AG09319 (cell line): Measurements from ENCODE around the gene BIRC6.
"Not testable (repeated sequence)": the region's sequence is repeated elsewhere in the genome, so short reads cannot be mapped to it uniquely, and the experiment has no call there.

Experiments used
- DNase-seq: peaks from one replicate; pipeline ENCODE4 v3.0.0-alpha.2; 2010; ENCODE audit warnings: low read depth; ENCODE audit errors: extremely low read depth
- CTCF ChIP-seq: IDR thresholded peaks from 2 replicates; pipeline ENCODE4 v1.5.1; 2011; ENCODE audit warnings: low read depth, mild to moderate bottlenecking, inconsistent platforms, low read length, moderate library complexity

The BIRC6 gene

GRCh38 chr2:32369222-32369621 lies 12.4 kb downstream of the BIRC6 start:
- DNase-seq, result no peak
- no peak for TF ChIP-seq CTCF

DNA sequence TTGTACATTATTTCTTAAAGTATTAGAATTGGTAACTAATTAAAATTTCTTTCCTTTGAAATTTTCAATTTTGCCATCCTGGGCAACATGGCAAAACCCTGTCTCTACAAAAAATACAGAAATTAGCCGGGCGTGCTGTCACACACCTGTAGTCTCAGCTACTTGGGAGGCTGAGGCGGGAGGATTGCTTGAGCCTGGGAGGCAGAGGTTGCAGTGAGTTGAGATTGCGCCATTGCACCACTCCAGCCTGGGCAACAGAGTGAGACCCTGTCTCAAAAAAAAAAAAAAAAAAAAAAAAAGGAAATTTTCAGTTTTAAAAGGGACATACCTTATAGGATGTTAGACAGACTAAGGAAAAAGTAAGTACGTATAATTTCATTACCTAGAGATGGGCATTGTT lies 14.1 kb downstream of the BIRC6 start:
- DNase-seq, result not testable (repeated sequence)

DNA sequence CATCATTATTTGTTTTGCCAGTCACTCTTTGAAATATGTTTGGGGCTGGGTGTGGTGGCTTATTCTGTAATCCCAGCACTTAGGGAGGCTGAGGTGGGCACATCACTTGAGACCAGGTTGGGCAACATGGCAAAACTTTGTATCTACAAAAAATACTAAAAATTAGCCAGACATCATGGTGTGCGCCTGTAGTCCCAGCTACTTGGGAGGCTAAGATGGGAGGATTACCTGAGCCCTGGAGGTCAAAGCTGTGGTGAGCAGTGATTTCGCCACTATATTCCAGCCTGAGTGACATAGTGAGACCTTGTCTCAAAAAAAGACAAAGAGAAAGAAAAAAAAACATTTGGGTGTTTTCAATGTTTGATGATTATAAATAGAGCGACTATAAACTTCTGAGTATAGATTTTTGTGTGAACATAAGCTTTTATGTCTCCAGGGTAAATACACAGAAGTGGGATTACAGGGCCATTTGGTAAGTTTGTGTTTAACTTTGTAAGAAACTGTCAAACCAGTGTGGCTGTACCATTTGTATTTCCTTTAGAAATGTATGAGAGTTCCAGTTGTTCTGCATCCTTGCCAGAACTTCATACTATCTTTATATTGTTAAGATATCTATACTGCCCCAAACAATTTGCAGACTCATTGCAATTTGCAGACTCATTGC lies 15.8 kb downstream of the BIRC6 start:
- TF ChIP-seq CTCF, result no peak
- no peak for DNase-seq

DNA sequence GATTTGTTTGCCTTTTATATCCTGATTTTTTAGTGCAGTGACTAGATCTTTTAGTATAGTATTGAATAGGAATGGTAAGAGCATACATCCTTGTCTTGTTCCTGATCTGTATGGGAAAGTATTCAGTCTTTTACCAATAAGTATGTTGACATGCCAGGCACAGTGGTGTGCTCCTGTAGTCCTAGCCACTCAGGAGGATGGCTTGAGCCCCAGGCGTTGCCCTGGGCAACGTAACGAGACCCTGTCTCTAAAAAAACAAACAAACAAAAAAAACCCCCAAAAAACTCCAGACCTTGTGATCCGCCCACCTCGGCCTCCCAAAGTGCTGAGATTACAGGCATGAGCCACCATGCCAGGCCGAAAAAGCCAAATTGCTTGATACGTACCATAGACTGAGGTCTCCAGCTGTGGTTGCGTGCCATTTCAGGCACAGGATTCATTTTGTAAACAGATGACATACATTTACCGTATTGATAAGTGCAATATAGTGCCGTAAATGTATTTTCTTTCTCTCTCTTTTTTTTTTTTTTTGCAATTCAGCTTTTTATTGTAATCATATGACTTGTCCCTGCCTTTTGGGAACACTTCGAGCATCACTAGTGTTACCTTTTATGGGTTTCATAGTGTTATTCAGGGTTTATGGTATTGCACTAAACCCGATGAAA lies 18.5 kb downstream of the BIRC6 start:
- no peak for DNase-seq
- no peak for TF ChIP-seq CTCF

DNA sequence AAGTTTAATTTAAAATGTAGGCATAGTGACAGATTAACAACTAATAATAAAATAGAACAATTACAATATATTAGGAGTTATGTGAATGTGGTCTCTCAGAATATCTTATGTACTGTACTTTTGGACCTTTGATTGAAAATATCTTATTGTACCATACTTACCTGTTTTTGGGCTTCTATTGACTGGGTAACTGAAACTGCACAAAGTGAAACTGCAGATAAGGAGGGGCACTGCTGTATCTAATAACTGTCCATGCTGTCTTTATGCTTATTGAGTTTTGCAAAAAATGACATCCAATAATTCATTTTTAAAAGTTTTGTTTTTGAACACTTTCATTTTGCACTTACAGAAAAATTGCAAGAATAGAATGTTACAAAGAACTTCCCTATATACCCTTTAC lies 19.9 kb downstream of the BIRC6 start:
- TF ChIP-seq CTCF, result no peak
- DNase-seq, result no peak

DNA sequence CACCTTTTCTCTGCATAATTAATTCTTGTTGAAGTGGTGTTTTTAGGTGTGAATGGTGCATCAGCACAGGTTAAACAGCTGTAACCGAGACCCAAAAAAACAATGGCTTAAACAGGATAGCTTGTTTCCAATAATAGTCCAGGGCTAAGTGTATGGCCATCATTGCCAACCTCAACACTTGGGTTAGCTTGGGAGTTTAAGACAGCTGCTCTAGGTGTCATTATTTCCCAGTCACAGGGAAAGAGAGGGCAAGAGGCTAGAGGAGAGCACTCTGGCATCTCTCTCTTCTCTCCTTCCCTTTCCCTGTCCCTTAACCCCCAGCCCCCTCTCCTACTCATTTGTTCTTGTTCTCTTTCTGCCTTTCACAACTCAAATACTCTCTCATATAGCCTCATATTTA lies 21.1 kb downstream of the BIRC6 start:
- DNase-seq, result no peak
- TF ChIP-seq CTCF, result no peak

GRCh38 chr2:32379352-32379751 lies 22.5 kb downstream of the BIRC6 start:
- TF ChIP-seq CTCF, result no peak
- no peak for DNase-seq

DNA sequence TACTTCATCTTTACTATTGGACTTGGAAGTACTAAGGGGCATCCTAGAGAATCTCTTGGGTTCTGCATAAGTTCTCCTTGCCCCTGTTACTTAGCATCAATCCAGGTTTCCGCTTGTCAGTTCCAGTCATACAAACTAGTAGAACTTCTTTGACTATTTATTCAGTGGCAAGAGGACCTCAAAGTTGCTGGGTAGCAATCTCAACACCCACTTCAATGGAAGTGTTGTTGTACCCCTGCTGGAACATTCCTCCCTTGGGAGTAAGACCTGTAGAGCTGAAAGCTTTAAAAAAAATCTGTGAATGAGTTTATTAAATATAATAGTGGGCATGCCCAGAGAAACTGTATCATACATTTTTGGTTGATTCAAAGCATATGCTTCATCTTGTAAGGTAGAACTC lies 27.0 kb downstream of the BIRC6 start:
- no peak for DNase-seq
- no peak for TF ChIP-seq CTCF
